Measurements from ENCODE around the gene ANTXRL.
"Not testable (repeated sequence)": the region's sequence is repeated elsewhere in the genome, so short reads cannot be mapped to it uniquely, and the experiment has no call there.

Gene ANTXRL

GRCh38 chr10:46286991-46287693, at the start of gene ANTXRL:
Gene ANTXRL, plus strand, starts transcription at chr10:46286997. Its CDS starts 266 bp downstream, at chr10:46287263.
- no peak for FAIRE-seq

- no peak for FAIRE-seq
These were observed 48.8 kb upstream of the ANTXRL start for GRCh38 chr10:46237815-46238510.

GRCh38 chr10:46239247-46239646, 47.5 kb upstream of the ANTXRL start:
- FAIRE-seq: no peak

GRCh38 chr10:46239993-46240683, 46.7 kb upstream of the ANTXRL start:
- FAIRE-seq: no peak

- FAIRE-seq: no peak
These were observed 45.9 kb upstream of the ANTXRL start for GRCh38 chr10:46240684-46241565.

- no peak for FAIRE-seq
These were observed 41.4 kb upstream of the ANTXRL start for GRCh38 chr10:46245381-46245900.

- not testable (repeated sequence) for FAIRE-seq
These were observed 40.2 kb upstream of the ANTXRL start for GRCh38 chr10:46246400-46247180.

DNA sequence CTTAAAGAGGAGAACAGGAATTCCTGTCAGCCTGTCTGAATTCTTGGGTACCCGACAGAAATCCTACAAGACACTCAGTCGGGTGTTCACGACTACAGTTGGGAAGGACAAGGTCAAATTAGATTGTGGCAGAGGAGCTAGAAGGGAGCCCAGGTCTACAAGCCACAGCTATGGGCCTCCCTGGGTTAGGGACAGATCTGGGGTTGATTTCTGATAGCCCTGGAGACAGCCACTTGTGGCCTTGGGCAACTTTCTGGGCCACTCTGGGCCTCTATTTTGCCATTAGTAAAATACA, 39.7 kb upstream of the ANTXRL start:
- no peak for FAIRE-seq

DNA sequence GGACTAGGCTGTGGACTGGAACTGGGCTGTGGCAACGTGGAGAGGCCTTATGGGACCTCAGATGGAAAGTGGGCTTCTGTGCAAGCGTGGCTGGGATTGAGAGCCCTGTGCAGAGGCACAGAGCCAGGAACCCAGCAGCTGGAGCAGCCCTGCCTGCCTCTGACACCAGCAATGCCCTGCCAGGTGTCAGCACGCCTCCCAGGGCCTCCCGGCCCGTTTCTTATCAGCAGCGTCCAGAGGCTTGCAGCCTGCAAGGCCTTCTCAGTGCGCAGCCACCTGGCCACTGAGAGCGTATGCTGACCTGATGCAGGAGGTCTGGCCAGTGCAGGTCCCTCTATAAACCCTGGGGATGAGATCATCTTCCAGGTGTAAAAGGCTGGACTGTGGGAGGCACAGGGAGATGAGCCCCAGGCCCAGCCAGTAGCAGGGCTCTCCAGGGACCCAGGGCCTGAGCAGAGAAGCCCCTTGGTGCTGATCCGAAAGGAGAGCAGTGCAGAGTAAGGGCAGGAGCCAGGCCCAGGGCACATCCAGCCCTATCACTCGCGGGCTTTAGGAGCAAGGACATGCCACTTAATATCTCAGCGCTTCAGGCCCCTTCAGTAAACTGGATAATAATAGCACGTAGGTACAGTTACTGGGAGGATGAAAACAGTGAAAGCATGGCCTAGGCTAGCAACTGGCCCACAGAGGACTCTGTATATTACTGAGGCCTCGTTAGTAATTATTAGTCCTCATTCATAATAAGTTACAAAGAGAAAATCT, 38.8 kb upstream of the ANTXRL start:
- no peak for FAIRE-seq

DNA sequence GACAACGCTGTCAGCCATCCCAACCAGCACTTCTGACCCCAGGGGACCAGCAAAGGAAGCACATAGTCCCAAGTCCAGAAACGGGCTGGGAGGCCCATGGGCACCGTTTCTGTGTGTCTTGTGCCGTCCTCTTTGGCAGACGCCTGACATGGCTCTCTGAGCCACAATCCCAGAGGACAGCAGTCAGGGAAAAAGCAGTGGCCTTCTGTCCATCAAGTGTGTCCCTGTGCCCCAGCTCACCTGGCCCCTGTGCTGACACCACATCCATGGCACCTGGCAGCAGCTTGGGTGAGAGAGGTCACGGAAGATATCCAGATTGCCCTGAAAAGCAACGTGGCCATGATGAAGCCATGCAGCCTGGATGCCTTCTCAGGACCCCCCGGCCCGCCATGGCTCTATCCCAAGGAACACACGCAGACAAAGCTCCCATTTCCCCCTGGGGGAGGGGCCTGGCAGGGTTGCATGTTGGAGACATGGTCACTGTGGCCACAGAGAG, 38.1 kb upstream of the ANTXRL start:
- FAIRE-seq: no peak

DNA sequence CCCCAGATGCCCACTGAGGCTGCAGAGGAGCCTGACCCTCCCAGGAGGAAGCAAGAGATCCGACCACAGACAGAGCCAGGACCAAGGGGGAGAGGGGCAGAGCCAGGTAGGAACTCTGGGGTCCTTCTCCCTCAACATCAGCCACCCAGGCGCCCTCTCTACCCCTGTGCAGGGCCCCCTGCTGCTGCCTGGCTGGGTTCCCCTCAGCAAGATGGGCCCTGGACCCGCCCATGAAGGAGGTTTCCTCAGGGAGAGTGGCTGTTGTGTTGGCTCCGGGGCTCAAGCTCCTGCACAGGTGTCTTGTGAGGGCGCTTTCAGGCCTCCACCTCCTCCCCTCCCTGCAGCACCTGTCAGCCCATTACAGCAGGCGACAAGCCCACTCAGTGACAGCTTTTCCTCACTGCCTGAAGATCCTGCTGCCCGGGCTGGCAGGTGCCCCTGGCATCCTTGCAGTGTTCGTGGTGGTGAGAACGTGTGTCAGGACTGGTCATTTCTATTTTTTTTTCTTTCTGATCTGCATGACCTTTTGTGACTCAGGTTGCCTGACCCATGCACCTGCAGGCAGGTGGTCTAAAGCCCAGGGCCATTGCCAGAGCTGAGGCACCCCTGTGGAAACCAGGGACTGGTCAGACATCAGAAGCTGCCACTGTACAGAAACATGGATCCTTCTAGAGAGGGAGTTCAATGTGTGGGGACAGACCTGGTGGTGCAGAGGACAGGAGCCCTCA, 37.0 kb upstream of the ANTXRL start:
- FAIRE-seq: not testable (repeated sequence)

- no peak for FAIRE-seq
These were observed 36.3 kb upstream of the ANTXRL start for GRCh38 chr10:46250481-46250880.

DNA sequence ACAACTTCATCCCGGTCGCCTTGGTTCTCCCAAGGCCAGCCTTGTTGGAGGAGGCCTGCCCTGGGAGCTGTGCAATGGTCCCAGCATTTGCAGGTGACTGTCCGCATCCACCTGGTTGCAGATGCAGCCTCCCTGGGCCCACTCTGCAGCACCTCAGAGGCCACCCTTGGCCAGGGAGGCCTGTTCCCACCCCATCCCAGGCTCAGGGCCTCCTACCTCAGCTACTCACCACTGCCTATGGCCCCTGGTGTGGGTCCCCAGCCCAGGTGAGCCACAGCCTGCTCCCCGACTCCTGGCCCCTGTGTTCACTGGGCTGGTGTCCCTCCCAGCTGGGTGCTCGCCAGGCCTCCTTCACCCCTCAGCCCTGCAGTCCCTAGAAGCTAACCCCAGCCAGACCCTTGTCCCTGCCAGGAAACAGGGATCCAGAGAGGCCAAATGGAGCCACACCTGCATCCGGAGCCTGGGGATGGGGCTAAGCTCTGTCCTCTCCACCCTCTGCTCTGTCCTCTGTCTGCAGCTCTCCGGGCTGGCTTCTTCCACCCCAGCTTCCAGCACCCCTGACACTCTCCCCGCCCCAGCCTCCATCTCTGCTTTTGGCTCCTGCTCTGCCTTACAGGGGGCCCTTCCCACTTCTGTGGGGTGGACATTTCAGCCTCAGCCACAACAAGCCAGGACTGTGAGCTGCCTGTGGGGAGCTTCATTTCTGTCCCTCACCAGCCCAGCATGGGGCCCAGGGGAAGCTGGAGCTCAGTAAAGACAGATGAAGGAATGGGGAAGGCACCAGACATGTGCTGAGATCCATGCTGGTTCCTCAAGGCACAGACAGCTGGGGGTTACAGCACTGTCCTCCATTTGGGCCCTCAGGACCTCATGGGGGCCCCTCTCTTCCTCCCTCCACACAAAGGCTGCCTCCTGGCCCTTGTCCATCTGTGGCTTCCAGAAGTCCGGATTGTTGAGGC, 35.6 kb upstream of the ANTXRL start:
- no peak for FAIRE-seq

DNA sequence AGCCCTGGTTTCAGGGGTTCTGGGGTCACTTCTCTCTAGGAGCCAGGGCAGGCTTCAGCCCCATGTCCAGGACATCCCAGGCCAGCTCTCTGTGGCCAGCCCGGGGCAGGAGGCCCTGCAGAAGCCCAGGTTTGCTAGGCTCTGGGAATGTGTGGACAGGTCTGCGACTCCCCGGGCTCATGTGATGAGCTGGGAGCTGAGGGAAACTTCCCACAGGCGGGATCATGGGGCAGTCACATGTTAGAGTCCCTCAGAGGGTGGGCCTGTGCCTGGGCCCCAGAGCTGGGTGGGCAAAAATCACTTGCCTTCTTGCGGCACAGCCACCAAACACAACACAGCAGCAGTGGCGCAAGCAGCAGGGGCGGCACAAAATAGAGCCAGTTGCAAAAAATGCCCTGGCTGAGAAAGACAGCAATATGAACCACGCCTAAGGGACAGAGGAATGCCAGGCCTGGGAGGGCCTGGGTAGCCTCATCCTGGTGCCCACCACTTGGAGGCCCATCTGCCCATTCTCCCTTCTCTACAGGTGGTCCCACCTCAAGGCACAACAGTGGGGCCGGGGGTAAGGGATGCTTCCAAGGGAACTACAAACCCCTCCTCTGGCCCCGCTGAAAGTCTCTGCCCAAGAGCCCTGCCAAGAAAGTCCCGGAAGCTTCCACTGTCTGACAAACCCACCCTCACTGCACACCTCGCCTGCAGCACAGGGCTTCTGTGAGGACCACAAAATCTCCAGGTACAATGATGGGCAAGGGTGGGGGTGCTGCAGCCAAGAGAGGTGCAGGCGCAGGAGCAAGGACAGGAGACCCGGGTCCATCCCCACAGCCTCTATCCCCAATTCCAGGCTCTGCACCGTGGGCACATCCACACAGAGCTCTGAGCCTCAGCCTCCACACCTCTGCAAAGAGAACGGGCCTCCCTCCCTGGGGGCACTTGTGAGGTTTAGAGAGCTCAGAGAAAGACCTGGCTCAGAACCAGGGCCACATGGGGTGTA, 34.6 kb upstream of the ANTXRL start:
- no peak for FAIRE-seq

- FAIRE-seq: no peak
These were observed 33.5 kb upstream of the ANTXRL start for GRCh38 chr10:46253076-46254006.

- FAIRE-seq: no peak
These were observed 32.8 kb upstream of the ANTXRL start for GRCh38 chr10:46254007-46254383.

- FAIRE-seq: no peak
These were observed 32.3 kb upstream of the ANTXRL start for GRCh38 chr10:46254467-46254866.

Measured in colon (tissue), 2 donors.